C4-2B (cell line): Measurements from ENCODE around the gene PRADC1.

Source experiments
- CTCF ChIP-seq: fragments of 450-650 bp; conservative IDR thresholded peaks from 2 replicates; pipeline ENCODE4 v1.5.1; 2017; ENCODE audit warnings: mild to moderate bottlenecking
- ZFX ChIP-seq: fragments of 450-650 bp; IDR thresholded peaks from 2 replicates; pipeline ENCODE4 v1.6.1; 2017

- TF ChIP-seq CTCF (no peak), ZFX (no peak)
These were observed 46.8 kb upstream of the PRADC1 start for GRCh38 chr2:73279852-73280251.
